Activated CD8-positive, alpha-beta memory T cell treated with anti-CD3 and anti-CD28 coated beads, Interleukin-2, amount 50 U/mL, for 1 hour (primary cell): Measurements from ENCODE around the gene CUL1.
A peak's percentile ranks its signal among the peaks of the same experiment; 100 is the strongest.

Experiments
- DNase-seq: peaks from one replicate; pipeline ENCODE4 v3.0.0-alpha.2; 2020; ENCODE audit errors: extremely low read depth

The CUL1 gene

GRCh38 chr7:148698397-148699023, at the start of gene CUL1:
CUL1 (plus strand) TSS chr7:148698903; CDS start chr7:148730123, 31,220 bp downstream.
- peak; percentile 56 for DNase-seq

DNA sequence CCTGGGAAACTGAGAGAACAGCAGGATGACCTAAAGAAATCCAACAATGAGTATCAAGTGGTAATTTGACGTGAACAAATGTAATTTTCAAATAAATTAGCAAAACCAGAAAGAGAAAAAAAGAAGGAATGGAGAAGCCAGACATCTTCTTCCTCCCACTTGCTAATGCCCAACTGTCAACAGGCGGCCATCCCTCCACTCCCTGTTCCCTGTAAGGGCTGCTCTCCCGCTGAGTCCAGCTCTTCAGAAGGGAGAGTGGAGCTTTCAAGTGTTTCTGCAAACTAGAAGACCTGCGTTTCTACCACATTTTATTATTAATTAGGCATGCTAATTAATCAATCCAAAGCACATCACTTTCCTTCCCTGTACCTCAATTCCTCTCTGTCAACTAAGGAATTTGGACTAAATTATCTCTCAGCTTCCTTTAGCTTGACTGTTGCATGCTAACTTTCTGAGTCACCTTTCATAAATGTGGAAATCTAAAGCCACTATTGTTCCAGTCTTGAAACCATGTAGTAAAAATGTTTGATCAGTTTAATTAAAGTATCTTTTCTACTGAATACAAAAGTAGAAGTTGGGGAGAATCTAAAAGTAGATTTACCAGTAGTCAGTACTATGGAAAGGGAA, 48.4 kb upstream of the CUL1 start:
- DNase-seq: no peak

GRCh38 chr7:148652773-148653172, 45.9 kb upstream of the CUL1 start:
- no peak for DNase-seq

- DNase-seq: no peak
Observed at GRCh38 chr7:148657929-148658328, 40.8 kb upstream of the CUL1 start.

DNA sequence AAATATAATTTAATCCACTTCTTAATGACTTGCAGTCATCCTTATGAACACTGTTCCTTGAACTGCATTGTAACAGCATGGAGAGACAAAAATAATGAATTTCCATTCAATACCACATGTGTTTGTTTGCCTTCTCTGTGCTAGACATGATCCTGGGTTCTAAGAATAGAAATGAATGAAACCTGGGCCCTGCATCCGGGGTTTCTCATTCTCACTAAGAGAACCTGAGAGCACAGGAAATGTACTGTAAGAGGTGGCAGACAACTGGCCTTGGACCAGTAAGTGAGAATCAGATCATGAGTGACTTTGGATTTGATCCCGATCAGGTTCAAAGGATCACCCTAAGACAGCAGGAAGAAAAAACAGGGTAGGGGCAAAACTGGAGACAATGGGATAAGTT, 37.2 kb upstream of the CUL1 start:
- DNase-seq: no peak

DNA sequence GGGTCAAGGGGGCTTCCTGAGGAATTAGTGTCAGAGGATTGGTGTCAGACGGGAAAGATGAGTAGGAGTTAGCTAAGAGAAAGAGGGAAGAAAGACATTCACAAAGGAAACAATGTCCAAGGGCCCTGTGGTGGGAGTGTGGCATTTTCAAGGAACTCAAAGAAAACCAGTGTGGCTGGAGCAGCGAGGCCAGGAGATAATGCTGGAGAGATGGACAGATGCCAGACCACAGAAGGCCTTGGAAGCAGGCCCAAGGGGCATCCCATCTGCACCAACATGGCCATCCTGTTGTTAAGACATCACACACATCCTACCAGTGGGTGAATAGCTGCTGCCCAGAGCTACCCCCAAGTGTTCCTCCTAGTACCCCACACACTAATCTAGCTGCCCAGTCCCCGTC, 36.1 kb upstream of the CUL1 start:
- no peak for DNase-seq

GRCh38 chr7:148664324-148664723, 34.4 kb upstream of the CUL1 start:
- no peak for DNase-seq

- no peak for DNase-seq
Observed at GRCh38 chr7:148665221-148665620, 33.5 kb upstream of the CUL1 start.

- no peak for DNase-seq
Observed at GRCh38 chr7:148669927-148670326, 28.8 kb upstream of the CUL1 start.

GRCh38 chr7:148670374-148670773, 28.3 kb upstream of the CUL1 start:
- DNase-seq: no peak

- no peak for DNase-seq
Observed at GRCh38 chr7:148670807-148671206, 27.9 kb upstream of the CUL1 start.

DNA sequence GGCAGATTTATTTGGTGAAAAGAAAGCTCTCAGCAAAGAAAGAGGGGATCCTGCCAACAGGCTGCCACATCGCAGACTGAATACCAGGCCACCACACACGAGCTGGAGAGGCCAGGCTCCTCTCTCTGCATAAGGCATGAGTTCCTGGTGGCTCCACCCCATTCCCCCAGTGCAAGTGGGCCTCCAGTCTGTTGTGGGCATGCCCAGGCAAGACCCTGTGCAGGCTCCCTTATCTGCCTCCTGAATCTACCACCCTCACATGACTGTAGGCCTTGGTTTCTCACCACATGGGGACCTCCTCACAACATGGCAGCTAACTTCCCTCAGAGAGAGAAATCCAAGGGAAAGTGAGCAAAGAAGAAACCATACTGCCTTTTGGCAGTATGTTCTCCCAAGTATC, 26.7 kb upstream of the CUL1 start:
- DNase-seq: no peak

DNA sequence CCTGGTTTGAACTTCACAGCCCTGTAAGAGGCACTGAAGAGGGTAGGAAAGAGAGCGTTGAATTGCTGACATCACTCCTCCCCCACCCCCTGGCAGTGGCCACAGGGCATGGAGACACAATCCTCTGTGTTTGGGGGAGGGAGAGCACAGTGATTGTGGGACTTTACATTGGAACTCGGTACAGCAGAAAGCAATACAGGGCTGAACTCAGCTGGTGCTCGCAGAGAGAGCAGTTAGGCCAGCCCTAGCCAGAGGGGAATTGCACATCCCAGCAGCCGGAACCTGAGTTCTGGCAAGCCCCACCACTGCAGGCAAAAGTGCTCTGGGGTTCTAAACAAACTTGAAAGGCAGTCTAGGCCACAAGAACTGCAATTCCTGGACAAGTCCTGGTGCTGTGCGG, 24.0 kb upstream of the CUL1 start:
- DNase-seq: no peak

DNA sequence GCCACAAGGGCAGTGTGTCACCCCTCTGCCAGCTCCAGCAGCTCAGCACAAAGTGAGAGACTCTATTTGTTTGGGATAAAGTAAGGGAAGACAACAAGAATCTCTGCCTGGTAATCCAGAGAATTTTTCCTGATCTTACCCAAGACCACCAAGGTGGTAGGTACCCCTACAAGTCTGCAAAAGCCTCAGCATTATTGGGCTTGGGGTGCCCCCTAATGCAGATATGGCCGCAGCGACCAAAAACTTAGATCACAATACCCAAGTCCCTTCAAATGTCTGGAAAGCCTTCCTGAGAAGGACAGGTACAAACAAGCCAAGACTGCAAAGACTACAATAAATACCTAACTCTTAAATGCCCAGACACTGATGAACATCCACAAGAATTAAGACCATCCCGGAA, 22.4 kb upstream of the CUL1 start:
- DNase-seq: no peak

- DNase-seq: no peak
Observed at GRCh38 chr7:148681821-148682220, 16.9 kb upstream of the CUL1 start.

- no peak for DNase-seq
Observed at GRCh38 chr7:148684289-148684830, 14.3 kb upstream of the CUL1 start.

DNA sequence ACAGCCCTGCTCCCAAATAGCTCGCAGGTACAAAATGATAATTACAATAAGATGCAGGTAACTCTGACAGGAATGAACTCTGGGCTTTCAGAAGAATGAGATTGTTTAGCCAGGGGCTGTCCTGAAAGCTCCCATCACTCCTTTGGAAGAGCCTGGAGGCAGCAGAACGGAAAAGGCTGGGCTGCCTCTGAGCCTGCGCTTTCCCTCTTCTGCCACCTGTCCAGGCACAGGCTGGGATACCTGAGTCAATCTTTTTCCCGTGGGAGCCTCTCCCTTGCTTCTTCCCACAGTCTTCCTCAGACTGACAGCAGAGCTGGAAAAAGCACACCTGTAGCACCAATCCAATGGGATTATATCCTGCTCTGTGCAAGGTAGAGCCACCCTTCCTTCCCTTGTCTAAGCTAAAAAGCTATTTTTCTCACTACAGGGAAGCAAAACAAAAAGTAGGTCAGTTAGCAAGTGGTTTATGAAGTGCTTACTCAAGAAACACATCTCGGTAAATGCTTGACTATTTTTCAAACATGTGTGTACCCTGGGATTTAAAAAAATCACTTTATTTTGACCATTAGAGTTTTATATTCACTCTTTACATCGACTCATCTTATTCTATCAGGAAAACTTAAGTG, 12.3 kb upstream of the CUL1 start:
- no peak for DNase-seq

DNA sequence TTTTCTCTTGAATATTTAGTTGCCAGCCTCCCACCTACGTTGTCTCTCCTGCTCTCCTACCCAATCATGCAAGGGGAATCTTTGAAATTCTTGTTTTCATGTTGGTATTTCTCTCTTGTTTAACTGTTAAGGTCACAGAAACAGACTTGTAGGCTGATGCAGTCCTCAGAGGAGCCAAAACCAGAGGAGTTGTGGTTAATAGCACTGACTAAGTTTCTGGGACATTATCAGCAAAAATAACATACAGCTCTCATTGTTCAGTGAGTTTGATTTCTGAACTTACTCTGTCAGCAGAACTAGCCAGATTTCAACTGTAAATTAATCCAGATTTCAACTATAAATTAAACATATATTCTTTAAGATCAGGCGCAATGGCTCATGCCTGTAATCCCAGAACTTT, 11.1 kb upstream of the CUL1 start:
- DNase-seq: no peak

DNA sequence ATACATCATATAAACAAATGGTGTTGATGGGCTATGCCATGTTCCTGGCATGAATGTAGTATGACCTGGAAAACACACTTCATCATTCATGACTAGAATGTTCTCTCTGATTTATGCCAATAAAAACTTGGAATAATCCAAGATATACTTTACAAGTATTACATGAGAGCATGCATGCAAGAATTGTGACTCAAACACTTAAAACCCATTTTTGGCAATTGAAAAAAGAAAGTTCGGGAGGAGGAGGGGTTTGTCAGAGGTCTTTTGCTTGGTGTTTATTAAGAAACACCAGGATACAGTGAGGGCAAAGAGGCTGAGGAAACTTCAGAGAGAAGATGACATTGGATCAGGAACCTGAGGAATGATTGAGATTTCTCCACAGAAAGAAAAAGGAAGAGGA, 10.2 kb upstream of the CUL1 start:
- DNase-seq: no peak

- DNase-seq: no peak
Observed at GRCh38 chr7:148693651-148694050, 5.1 kb upstream of the CUL1 start.

DNA sequence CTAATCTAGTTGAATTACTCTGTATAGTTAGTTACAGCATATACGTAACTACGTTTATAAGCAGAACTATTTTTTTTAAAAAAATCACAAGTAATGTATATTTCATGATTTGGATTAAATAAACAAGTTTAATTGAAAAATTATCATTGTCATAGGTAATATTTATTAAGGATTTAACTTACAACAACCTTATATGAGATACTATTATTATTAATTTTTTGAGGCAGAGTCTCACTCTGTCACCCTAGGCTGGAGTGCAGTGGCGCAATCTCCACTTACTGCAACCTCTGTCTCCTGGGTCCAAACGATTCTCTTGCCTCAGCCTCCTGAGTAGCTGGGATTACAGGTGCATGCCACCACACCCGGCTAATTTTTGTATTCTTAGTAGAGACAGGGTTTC, 4.1 kb upstream of the CUL1 start:
- DNase-seq: no peak

- DNase-seq: no peak
Observed at GRCh38 chr7:148695953-148696352, 2.8 kb upstream of the CUL1 start.

DNA sequence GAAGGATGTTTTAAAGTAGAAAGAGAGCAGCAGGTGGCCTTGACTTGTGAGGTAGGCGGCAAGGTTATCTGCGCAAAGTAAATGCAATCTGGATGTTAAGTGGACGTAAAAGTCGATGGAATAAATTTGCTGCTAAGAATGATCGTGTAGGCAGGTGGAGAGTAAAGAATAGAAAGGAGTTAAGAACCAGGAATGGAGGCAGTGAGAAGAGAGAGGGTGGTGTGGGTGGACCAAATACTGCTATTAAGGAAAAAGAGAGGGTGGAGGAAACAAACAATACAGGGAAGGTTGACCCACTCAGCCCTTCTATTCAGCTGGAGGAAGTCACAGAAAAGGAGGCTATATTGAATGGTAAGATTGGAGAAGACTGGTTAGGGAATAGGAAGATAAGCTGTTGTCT, 1.9 kb upstream of the CUL1 start:
- no peak for DNase-seq
